ENCODE results near the gene SHISAL2B.
"Not testable (repeated sequence)": the region's sequence is repeated elsewhere in the genome, so short reads cannot be mapped to it uniquely, and the experiment has no call there.

Gene SHISAL2B

DNA sequence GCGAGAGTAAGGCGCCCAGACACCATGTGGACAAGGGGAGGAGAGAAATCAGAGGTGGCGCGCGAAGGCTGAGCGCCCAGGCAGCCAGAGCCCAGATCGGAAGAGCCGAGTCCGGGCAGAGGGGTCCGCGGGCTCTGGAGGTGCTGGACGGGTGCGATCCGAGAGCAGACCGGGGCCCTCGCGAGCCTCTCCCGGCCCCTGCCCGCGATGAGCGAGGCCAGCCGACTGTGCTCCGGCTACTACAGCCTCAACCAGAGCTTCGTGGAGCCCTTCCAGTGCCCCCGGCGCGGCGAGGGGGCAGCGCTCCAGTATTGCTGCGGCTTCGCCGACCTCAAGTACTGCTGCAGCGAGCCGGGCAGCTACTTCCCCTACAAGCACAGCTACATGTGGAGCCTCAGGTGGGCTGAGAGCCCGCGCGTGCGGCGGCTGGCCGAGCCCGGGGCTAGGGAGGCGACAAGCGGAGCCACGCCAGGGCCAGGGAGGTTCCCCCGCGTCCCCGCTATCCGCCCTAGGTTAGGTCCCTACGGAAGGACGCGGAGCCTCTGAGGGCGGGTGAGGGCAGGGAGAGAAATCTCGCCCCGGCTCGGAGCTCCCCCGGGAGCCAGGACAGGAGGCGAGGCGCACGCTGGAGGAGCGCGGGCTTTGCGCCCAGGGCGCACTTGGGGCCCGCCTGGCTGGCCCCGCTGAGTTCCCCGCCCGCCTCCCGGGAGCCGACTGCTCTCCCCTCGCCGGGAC lies at the start of gene SHISAL2B:
SHISAL2B (plus strand) TSS at position 87 of the 735 bp plus-strand sequence; CDS start at position 208, 121 bp downstream.
- no peak for FAIRE-seq

- FAIRE-seq, result no peak
Measured at GRCh38 chr5:64644831-64645230, 45.5 kb upstream of the SHISAL2B start.

GRCh38 chr5:64646169-64646568 lies 44.1 kb upstream of the SHISAL2B start:
- FAIRE-seq, result no peak

- FAIRE-seq, result no peak
Measured at GRCh38 chr5:64649512-64649911, 40.8 kb upstream of the SHISAL2B start.

GRCh38 chr5:64653766-64654560 lies 36.3 kb upstream of the SHISAL2B start:
- FAIRE-seq, result no peak

DNA sequence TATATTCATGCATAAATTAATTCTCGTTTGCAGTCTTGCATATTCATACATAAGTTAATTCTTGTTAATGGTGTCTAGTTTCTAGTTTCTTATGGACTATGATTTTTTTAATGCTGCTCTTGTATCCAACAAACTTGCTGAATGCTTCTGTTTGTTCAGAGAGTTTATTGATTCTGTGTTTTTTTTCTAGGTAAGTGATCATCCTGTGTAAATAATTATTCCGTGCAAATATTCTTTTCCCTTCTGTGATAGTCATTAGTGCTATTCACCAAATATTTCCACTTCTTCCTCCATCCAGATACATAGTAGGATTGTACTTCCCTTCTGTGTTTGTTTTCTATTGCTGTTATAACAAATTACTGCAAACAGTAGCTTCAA lies 35.8 kb upstream of the SHISAL2B start:
- no peak for FAIRE-seq

DNA sequence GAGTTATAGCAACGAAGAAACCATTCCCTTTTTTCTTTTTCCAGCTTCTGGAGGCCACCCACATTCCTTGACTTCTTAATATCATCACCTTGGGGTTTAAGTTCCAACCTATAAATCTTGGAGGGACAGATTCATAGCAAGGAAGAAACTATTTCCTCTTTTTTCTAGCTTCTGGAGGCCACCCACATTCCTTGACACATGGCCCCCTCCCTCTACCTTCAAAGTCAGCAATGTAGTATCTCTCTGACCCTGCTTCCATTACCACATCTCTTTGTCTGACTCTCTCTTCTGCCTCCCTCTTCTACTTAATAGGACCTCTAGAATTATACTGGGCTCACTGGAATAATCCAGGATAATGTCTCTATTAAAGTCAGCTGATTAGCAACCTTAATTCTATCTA lies 34.7 kb upstream of the SHISAL2B start:
- no peak for FAIRE-seq

DNA sequence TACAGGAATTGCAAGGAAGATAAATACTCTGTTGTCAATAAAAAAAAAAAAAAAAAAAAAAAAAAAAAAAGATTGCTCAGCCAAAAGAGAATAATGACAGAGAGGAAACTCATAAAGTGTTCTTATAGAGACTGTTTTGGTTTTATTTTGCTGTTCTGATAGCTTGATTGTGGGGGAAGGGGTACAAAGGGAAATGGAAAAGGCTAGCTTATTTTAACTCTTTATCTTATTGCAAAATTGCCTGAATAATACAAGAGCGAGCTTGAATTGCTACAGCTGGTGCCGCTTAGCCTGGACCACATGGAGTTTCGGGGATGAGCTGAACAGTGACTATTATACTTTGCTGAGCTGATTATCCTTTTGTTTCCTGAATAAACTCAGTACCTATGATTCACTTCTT lies 31.0 kb upstream of the SHISAL2B start:
- no peak for FAIRE-seq

- not testable (repeated sequence) for FAIRE-seq
Measured at GRCh38 chr5:64663181-64663580, 27.1 kb upstream of the SHISAL2B start.

- FAIRE-seq, result no peak
Measured at GRCh38 chr5:64665243-64665642, 25.1 kb upstream of the SHISAL2B start.

- no peak for FAIRE-seq
Measured at GRCh38 chr5:64666078-64666477, 24.2 kb upstream of the SHISAL2B start.

DNA sequence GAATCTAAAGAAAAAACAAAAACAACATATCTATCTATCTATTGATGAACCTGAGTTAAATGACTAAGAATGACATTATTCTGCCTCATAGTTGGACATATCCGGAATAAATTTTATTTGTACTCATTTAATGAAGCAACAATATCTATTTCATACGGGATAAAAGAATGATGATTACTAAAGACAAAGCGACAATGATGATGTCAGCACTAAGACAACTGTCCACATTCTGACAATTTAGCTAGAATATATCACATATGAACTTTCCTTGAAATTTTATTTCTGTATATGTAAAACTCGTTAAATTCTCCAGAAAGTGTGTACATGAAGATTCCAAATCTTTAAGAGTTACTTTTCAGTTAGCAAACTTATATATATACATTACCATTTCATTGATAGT lies 23.2 kb upstream of the SHISAL2B start:
- no peak for FAIRE-seq

DNA sequence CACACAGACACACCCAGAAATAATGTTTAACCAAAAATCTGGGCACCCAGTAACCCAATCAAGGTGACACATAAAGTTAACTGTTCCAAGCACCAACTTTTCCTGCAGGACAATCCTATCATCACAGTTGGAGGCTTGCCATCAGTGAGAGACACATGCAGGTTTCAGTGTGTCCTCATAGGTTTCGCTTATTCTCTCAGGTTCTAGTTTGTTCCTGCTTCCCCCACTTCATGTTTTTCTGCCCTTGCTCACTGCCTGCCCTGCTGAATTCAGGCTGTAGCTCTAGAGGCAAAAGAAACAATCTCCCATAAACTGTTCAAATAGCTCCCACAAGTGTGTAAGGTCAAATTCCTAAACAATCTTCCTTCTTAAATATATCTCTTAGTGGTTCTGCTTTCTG lies 20.0 kb upstream of the SHISAL2B start:
- no peak for FAIRE-seq

- FAIRE-seq, result no peak
Measured at GRCh38 chr5:64671678-64672077, 18.6 kb upstream of the SHISAL2B start.

DNA sequence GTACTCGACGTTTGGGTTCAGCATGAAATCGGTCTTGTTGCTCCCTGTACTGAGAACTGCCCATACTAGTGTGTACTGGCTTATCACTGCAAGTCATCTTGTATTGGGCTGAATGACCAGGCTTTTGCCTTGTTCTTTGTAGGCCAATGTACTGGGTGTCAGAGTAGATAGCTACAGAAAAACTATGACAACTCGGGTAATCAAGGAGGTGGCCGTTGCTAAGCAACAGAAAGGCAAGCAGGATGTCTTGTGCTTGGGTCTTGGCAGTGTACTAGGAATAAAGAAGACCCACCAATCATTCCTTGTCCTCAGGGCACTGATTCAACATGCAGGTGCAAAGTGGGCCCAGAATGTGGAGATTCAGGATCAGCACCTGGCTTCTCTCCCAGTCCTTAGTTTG lies 11.9 kb upstream of the SHISAL2B start:
- no peak for FAIRE-seq

DNA sequence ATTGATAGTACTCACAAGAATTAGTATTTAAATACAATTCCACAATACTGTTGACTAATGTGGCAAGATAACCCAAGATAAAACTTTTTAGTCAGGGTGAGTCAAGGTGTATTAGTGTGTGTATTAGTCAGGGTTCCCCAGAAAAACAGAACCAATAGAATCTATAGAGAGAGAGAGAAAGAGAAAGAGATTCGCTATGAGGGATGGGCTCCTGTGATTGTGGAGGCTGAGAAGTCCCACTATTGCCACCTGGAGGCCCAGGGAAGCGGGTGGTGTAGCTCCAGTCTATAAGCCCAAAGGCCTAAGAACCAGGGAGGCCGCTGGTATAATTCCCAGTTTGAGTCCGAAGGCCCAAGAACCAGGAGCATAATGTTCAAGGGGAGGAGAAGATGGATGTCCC lies 10.0 kb upstream of the SHISAL2B start:
- FAIRE-seq, result no peak

DNA sequence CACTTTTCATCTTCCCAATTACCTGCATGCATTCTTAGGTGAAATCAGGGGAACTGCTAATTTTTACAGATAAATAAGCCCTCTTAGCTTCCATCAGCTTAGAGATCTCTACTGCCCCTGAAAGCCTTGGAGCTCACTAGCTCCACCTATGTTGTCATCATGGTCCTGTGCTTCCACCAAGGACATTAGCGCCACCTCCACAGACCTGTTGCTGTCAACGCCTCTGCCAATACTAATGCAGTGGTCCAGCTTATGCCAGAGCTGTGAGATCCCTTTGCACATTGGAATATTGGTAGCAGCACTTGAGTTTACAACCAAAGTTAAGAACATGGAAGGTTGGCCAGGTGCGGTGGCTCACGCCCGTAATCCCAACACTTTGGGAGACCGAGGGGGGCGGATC lies 7.7 kb upstream of the SHISAL2B start:
- no peak for FAIRE-seq

GRCh38 chr5:64685866-64686265 lies 4.4 kb upstream of the SHISAL2B start:
- no peak for FAIRE-seq

GRCh38 chr5:64688391-64688790 lies 1.9 kb upstream of the SHISAL2B start:
- no peak for FAIRE-seq

GRCh38 chr5:64688965-64689364 lies 1.3 kb upstream of the SHISAL2B start:
- no peak for FAIRE-seq

DNA sequence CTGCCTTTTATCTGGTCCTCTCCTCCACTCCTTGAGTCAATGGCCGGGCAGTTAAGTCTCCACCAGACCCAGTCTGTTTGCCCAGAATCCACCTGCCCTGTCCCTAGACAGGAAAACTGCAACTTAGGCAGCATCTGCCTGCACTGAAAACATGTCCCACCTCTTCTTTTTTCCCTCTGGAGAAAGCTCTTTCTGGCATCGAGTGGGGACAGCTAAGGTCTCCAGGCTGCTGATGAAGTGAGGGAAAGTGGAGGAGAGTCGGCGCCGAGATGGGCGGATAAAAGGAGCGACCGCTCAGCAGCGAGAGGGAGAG lies 243 bp upstream of the SHISAL2B start:
- FAIRE-seq, result no peak

DNA sequence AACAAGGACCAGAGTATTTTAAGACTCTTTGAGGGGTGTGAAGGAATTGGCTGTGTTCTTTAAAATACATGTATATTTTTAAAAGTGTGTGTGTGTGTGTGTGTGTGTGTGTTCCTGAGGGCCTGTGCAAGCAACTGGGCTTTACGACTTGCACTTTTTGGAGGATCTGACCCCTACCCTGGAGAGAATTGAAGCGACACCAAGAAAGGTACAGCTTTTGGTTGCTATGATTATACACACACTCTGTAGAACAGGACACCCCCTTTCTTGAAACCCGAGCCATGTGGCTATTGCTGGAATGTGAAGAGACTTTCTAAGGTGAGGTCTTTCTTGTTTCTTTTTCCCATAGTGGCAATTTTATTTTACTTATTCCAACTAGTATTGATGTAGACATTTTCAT lies 988 bp downstream of the SHISAL2B start:
- no peak for FAIRE-seq

DNA sequence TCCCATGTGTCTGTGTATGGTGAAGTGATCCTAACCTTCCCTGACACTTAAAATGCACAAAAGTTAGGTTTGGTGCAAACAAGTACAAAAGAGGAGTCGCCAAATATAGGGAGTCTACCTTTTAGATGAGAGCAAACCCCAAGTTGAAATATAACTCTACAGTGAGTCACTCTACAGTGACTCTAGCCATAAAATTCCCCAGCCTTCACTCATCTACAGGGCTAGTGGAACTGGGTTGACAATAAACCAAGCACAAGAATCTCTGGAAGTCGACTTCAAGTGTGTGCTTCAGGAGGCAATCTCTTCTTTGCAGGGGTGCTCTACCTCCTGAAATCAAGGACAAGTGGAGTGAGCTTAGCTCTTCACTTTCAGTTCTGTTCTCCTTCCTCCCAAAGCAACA lies 3.3 kb downstream of the SHISAL2B start:
- no peak for FAIRE-seq

GRCh38 chr5:64696414-64696813 lies 6.1 kb downstream of the SHISAL2B start:
- FAIRE-seq, result not testable (repeated sequence)

- FAIRE-seq, result no peak
Measured at GRCh38 chr5:64700765-64701164, 10.5 kb downstream of the SHISAL2B start.

Data from endometrium (tissue), 2 donors.